Muscle of back (tissue), 13 donors: Measurements from ENCODE around the gene DAB1. TPM values are rescaled to one million over a fixed set of nuclear protein-coding genes. Genes with fewer than 3 reads are reported as not detected.
A peak's percentile ranks its signal among the peaks of the same experiment; 100 is the strongest.

Source experiments
- DNase-seq, 3 donors: peaks; one replicate each; pipeline versions ENCODE4 v3.0.0 to v3.0.0-alpha.2; 2013
- long read RNA-seq, 9 donors: transcript quantifications; one replicate each; lab custom pipeline, GENCODE V29; 2026
- polyA plus RNA-seq, 10 donors: library from polyadenylated mRNA; unstranded; fragments of 120-200 nt; gene quantifications; one replicate each; pipeline ENCODE4 v1.2.1, GENCODE V29; 2013; ENCODE audit not compliant: insufficient read length in 10 of 10

DAB1 gene
- 1 to 10 TPM; 2.1 to 5.5 (median 3.2) TPM for polyA plus RNA-seq
- long read RNA-seq, donor 1: 0 reads
- long read RNA-seq, donor 2: 0 reads
- long read RNA-seq, donor 3: 0 reads
- long read RNA-seq, donor 4: 0 reads
- long read RNA-seq, donor 5: 0 reads
- long read RNA-seq, donor 6: 0 reads
- long read RNA-seq, donor 7: 0 reads
- long read RNA-seq, donor 8: 0 reads
- long read RNA-seq, donor 9: 0 reads

DNA sequence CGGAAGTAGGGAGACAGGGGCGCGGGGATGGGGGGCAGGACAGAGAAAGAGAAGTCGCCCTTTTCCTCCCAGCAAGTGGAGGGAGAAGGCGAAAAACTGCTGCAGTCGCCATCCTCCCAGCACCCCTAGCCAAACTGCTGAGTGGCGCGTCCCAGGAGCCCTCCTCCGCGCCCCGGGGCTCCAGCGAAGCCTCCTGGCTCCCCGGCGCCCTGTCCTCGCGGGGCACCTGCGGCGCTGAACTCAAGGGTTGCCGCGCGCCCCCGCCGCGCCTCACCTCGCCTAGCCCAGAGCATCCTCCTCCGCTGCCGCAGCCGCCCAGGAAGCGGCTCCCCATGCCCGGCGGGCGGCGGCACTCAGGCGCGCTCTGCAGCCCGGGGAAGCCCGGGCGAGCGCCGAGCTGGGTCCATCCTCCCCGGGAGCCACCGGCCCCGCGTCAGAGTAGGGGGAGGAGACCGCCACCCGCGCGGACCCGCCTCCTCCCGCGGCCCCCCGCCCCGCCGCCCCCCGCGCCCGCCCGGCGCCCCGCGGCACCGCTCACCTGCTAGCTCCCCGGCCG, at the start of gene DAB1:
DAB1 (minus strand) TSS at position 405 of the 556 bp plus-strand sequence. CDS start 133,030 bp downstream, outside the sequence.
- peak in 2 of 3 donors; percentile 9 to 33 for DNase-seq

DNA sequence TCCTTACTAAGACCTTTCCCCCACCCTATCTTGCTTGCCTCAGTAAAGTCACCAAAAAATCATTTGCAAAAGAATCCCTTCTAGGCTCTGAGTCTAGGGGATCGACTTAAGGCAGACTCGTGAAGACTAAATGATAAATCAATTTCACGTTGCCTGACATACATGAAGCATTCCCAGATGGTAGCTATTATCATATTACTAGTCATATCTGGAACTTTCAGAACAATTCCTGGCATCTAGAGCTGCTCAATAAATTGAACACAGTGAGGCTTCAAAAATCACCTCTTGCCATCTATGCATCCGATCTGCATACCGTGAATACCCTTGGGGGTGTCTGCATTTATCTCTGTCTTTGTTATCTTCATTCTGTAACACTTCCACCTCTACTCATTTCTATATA, 49.6 kb upstream of the DAB1 start:
- peak in 1 of 3 donors; percentile 19 for DNase-seq

DNA sequence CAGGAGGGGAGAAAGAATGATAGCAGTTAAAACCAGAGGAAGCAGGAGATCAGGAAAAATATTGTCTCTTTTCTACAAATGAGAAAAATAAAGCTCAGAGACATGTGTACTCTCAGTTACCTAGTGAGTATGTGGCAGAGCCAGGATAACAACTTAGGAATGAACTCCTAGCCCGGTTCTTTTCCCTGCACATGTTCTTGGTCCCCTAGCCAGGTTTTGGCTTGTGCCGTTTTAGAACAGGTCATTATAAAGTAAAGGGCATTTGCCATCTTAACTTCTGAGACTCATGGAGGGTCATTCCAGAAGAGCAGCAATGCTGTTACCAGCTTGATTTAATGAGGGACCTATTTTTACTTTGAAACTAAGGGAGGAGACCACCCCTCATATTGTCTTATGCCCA, 48.1 kb upstream of the DAB1 start:
- DNase-seq: no peak

DNA sequence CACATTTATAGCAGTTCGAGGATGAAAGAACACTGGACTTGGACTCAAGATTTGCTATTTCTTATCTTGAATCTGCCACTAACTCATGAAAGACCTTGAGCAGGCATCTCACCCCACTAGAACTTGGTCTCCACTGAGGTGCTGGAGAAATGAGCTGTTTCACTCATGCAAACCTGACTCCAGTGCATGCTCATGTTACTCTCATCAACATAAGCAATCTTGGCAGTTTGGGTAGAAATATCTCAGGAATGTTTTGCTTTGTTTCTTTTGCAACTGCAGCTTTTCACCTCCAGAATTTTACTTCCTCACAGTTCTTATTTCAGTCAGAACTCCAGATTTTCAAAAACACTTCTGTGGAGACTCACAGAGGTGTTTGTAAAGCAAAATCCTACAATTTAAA, 46.2 kb upstream of the DAB1 start:
- peak in 1 of 3 donors; percentile 47 for DNase-seq

DNA sequence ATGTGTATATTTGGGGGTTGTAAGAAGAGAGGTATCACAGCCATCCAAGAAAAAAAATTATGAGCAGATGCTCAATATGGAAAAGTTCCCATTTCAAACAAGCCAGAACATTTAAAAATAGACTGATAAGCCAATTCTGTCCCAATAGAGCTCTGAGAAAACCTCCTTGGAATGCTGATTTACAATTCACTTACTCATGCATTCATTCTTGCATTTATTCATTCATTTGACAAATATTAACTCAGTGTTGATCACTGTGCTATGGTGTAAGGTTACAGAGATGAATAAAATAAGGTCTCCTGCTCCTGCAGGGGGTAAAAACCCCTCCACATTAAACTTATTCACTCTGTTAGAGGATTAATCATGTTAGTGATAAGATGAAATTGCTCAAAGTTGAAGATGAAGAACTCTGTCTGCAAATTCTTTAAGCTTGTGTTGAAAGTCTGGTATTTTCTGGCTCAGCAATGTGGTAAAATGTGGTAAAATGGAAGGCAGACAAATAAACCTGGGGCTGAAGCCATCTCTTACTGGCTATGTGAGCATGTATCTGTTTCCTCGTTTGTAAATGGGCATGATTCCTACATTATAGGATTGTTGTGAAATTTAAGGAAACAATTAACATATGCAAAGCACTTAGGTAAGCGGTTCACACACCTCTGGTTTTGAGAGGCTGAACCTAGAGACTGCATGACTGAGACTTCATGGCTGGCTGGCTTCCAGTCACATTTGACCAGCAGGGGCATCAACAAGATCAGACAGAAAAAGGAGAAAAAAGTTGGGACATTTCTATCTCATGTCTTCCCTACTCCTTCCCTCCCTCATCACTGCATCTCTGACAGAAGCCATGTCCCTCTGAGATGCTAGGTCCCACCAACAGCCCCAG, 45.0 kb upstream of the DAB1 start:
- peak; percentile 22 to 89 (median 68) for DNase-seq

DNA sequence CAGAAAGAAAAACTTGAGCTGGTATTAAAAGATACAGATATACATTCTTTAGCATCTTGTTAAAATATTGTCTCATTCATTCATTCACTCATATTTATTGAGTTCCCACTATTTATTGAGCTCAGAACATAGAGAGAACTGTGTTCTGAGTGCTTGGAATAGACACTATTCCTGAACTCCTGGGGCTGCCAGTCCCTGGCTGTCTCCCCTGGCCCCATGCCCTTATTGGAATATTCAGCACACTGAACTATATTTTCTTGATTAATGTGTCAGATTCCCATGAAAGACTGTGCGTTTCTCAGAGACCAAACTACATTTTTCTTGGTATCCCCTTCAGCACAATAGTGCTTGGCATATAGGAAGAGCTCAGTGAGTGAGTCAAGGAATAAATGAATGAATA, 44.0 kb upstream of the DAB1 start:
- DNase-seq: no peak

DNA sequence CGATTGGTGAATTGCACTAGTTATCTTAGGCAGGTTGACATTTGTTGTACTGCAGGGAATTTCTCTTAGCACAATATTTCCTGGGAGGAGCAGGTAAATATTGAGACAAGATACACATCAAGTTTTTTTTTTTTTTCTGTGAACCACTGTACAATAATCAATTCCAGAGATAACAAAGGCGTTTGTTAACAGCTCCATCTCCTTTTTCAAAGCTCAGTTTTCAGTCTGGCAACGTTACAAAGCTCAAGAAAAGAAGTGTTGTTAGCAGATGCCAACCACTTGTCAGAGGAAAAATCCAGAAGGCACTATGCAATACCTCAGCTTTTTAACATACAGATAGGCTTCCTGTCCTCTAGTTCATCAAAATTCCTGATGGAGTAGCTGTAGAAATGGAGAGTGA, 40.9 kb upstream of the DAB1 start:
- DNase-seq: no peak

DNA sequence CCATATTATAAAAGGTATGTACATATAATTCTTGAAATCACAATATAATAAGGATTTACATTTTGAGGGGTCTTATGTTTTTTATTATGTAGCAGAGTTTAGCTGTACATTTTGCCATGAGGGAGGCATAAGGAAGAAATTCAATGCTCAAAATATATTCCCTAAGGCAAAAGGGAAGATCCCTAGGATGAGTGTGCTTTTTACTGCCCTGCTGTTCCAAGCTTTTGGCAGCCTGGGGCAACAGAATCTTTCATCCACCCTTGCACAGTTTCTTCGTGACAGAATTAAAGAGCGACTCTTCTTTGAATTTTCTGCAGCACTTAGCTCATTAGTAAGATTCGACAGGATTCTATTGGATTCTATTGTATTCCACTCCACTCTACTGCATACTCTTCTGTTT, 39.5 kb upstream of the DAB1 start:
- DNase-seq: no peak

DNA sequence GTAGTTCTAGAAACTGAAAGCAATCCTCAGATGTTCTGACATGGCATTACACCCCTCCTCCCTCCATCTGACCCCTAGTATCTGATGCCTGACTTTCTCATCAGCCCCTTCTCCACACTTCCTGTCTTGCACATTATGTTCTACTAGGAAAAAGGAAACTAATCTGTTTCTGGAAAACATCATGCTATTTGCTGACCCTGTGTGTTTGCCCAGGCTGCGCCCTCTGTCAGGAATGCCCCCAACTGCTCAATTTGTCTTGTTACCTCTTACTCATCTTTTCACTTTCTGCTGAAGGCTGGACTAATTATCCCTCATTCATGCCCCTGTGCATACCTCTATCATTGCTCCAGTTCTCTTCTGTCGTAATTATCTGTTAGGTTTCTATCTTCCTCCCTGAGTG, 37.5 kb upstream of the DAB1 start:
- no peak for DNase-seq

DNA sequence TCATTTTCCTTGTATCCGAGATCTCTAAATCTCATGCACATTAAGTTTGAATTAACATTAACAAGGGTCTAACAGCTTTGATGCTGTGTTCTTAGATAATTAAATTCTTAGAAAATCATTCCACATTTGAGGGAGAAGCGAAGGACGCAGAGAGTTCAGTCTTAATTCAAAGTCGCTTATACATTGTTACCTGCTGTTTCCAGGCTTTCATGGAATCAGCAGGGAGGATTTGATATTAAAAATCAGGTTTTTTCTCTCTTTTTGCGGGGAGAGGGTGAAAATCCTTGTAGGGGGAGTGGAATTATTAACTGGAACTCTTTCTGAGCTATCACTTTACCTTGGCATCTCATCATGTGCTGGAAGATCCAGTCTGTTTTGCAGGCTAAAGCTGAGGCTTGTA, 27.7 kb upstream of the DAB1 start:
- no peak for DNase-seq

DNA sequence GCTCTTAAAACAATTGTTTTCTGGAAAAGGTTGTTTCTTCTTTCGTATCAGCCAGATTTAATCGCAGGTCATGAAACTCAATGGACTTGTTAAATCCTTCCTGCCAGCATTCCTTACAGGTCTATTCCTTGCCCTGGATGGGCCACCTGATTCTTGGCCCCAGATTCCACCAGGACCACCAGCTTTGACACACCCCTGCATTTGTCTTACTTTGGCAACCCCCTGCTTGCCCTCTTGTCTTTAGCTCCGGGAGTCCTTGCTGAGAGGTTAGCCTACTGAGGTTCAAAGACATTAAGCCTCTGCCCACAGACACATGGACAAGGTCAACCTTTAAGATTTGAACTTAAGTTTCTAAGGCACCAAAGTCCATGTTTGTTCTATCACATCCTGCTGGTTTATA, 27.1 kb upstream of the DAB1 start:
- no peak for DNase-seq

DNA sequence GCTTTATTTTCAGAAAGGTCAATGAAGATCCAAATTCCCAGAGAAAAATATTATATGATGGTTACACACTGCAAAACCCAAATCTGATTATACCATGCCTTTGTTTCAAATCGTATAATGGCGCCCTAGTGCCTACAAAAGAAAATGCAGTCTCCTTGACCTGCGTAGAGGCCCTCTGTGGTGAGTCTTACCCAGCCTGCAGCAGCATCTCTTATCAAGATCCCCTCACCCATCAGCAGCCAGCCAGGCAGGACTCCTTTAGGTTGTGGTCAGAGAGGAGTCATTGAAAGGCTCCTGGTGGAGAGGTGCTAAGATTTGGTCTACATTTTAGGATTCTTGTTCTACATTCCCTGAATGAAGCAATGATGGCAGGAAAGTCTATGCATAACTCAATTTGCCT, 23.7 kb upstream of the DAB1 start:
- no peak for DNase-seq

DNA sequence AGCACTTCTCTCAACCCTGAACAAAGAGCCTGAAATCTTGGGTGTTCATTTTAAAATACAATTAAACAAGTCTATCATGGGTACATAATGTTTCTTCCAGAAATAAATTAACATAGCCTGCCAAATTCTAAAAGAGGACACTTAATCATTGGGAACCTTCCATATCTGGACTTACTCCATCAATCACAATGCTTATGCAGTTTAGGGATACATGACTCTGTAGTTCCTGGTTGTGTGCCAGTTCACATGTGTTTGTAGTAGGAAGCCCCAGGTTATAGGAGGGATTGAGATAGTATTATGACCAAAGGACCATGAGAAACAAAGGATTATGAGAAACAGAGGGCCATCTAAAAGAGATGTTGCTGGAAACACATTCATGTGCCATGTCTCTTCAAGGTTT, 19.1 kb upstream of the DAB1 start:
- no peak for DNase-seq

DNA sequence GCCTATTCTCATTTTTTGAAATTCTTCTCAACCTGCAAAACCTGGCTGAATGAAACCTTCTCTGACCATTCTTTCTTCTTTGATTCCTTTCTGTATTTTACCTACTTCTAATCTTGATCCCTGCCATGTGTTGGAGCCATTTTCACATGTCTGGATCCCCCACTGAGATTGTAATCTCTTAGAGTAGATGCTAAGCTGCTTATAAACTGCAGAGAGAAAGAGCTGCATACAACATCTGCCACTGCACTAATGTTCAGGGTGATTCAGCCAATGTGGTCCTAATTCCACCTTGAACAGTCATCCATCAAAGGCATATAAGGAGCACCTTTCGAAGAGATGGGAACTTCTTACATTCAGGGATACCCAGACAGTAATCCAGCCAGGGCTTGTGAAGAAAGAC, 16.2 kb upstream of the DAB1 start:
- DNase-seq: no peak

DNA sequence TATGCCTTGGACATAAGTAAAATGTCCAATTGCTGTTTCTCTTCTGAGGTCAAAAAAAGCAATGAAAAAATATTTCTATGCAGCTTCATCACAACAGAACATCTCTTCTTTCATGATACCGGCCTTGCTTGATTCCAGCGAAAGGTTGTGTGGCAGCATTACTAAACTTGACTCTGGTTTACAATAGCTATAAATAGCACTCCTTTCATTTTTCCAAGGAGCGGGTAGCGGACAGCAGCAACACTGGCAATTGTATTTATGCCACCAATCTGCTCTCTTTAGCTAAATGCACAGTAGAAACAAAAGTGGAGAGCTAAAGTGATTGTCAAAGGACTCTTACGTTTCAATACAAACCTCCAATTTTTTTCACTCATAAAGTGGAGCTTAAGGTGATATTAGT, 7.5 kb upstream of the DAB1 start:
- no peak for DNase-seq

DNA sequence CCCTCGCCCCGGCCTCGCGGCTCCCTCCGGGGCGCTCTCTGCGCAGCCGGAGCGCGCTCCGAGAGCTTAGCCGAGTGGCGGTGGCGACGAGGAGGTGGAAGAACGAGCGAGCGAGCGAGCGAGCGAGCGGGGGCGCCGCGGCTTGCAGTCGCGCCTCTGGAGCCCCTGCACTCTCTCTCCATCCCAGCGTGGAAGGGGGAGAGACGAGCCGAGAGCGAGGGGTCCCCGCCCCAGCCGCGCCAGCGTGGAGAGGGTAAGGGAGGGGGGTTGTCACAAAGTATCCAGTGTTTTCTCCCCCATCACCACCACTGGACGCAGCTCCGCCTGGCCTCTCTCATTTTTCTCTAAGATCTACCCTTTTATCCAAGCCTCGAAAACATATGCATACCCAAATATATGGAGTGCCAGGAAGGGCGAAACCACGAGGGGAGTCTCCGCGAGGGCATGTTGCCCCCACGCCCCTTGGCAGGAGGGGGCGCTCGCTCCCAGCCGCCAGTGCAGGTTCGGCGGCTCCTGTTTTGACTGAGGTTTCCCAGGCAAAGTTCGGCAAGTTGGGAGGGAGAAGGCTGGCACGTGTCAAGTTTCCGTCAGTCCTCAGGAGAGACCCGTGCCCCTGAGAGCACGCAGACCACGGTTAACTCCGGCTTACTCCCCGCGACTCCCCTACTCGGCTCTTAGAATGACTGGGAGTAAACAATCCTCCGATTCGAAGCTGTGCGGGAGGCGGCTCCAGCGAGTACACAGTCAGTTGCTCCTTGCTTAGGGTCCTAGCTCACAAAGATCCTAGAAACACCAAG, 569 bp upstream of the DAB1 start:
- DNase-seq: peak in 2 of 3 donors; percentile 16 to 46

DNA sequence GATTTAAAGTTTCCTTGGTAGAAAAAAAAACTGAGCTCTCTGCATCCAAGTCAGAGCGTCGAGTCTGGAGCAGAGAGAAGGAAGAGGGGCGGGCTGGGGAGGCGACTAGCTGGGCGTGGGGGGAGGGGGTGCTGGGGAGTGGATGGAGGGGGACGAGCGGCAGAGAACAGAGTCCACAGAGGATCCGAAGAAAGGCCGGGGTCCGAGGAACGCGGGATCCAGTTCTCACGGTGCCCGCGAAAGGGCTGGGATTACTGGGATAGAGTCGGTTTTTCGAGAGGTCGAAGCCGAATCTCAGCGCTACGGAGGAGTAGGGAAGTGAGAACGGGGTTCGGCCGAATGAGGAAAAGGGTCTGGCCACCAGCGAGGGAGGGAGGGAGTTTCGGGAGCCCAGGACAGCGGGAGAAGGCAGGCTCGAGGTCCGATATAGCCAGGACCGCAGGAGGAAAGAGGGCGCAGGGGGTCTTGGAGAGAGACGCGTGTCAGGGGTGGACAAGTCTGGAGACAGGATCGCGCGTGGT, 665 bp downstream of the DAB1 start:
- DNase-seq: peak in 2 of 3 donors; percentile 2 to 32

DNA sequence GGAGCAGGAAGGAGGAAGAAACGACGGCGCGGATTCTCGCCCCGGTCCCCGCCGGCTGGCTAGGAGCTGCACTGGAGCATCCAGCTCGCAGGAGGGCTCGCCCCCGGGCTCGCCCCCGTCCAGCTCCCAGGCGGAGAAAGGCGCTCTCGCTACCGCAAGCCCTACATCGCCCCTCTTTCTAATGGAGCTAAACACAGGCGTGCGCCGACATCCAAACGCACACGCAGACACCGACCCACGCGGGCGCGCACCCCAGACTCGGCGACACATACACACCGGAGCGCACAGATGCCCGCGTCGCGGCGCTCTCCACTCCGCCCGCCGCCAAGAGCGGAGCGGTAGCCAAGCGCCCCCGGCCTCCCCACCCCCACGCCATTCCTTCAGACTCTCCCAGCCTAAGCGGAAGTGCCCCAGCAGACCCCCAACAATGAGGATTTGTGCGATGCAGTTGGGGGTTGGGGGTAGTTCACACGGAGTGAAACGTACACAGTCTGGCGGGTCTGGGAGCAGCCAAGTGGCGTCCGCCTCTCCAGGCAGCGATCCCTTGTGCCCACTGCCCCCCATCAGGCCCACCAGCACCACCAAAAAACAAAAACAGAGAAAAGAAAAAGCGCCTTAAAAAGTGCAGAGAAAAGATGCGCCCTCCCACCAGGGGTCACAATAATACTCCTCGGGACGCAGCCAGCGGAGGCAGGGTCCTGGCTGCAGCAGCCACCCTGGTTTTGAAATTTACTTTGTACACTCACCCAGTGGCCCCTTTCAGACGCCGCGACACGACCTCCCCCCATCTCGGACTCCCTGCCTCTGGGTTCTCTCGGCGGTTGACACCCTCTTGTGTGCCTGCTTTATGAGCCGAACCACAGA, 1.4 kb downstream of the DAB1 start:
- peak in 2 of 3 donors; percentile 24 to 69 for DNase-seq

DNA sequence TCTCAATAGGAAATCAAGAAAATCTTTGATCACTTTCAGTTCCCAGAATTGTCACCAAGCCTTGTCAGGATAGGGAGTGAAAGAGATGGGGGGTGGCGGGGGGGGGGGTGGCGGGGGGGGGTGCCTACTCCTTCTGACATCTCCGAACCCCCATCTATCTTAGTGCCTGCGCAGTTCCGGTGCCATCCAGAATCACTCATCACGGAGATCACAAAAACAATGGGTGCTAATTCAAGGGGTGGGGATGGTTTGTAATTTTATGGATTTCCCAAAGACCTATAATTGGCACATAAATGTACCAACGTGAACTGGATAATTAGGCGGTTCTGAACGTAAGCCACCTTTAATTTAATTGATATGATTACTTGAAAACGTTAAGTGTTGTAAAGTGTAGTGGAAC, 2.1 kb downstream of the DAB1 start:
- DNase-seq: no peak

DNA sequence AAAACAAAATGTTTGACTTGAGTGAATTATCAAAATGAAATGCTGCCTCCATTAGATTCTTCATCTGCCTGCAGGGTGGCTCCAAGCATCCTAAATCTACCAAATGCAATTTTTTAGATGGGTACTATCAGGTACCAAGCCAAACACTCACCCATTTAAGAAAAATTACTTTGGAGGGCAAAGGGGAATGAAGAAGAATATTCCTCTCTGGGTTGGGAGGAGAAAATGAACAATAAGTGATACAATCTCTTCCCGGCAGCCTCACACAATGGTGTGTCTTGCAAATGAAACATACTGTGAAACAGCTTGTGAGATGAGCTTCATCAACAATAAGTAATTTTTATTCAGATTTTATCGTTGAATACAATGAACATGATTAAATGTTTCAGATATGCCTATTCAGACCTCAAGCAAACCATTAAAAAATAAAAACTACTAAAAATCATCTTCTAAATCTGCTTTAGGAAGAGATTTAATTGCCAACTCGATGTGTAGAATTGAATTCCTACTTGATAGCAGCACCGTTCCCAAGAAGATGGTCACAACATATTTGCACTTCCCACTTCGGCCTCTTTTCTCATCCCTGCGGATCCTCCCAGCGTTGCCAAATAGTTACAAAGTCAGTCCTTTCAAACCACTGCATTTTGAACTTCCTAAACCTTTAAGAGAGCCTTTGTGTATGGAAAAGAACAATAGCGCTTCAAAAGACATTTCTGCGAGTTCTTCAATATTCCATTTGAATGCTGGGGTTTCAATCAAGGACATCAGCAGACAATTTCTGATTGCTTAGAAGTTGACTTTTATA, 2.7 kb downstream of the DAB1 start:
- peak in 1 of 3 donors; percentile 11 for DNase-seq
